Measurements from ENCODE around the gene ZSCAN18.

GRCh38 chr19:58108546-58108817, 10.5 kb upstream of the ZSCAN18 start:
- TF ChIP-seq, protein P1, sequence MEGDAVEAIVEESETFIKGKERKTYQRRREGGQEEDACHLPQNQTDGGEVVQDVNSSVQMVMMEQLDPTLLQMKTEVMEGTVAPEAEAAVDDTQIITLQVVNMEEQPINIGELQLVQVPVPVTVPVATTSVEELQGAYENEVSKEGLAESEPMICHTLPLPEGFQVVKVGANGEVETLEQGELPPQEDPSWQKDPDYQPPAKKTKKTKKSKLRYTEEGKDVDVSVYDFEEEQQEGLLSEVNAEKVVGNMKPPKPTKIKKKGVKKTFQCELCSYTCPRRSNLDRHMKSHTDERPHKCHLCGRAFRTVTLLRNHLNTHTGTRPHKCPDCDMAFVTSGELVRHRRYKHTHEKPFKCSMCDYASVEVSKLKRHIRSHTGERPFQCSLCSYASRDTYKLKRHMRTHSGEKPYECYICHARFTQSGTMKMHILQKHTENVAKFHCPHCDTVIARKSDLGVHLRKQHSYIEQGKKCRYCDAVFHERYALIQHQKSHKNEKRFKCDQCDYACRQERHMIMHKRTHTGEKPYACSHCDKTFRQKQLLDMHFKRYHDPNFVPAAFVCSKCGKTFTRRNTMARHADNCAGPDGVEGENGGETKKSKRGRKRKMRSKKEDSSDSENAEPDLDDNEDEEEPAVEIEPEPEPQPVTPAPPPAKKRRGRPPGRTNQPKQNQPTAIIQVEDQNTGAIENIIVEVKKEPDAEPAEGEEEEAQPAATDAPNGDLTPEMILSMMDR (IDR thresholded peaks at IDR 0.05), result no peak
- no peak for TF ChIP-seq POLR2A (IDR thresholded peaks at IDR 0.05)

Data from Peyer's patch (tissue), 4 donors.